Dermis microvascular lymphatic vessel endothelial cell (primary cell): ENCODE measurements around the gene PLA2G4F. TPM values are rescaled to one million over a fixed set of nuclear protein-coding genes. Genes with fewer than 3 reads are reported as not detected.
A peak's percentile ranks its signal among the peaks of the same experiment; 100 is the strongest.

ENCODE experiments used
- DNase-seq, 2 donors: peaks; one replicate each; pipeline versions ENCODE4 v3.0.0 to v3.0.0-alpha.2; 2010; ENCODE audit warnings: low read depth in 2 of 2
- total RNA-seq: library from RNA; depleted of rRNA; stranded (reverse); fragments of >200 nt; gene quantifications from 2 replicates; pipeline ENCODE4 v1.2.1, GENCODE V29; 2014

PLA2G4F gene
- total RNA-seq, 1 donor from 2014 or later = not detected

DNA sequence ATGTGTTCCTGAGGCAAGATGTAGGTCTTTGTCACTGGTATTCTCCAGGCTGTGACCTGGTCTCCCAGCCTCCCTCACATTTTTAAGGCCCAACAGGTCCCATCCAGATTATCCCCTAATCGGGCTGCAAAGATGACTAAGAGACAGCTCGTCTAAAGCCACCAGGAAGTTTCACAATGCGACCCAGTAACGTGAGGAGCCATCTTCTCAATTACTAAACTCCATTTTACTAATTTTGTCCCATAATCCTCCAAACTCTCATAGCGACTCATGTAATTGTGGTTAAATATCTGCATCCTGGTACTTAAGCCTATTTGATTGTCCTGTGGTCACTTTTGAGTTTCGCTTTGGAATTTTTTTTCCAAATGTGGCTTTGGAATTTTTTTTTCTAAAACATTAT, 8.7 kb upstream of the PLA2G4F start:
- no peak for DNase-seq

- no peak for DNase-seq
Measured at GRCh38 chr15:42163947-42164550, 7.6 kb upstream of the PLA2G4F start.

- no peak for DNase-seq
Measured at GRCh38 chr15:42163291-42163690, 6.9 kb upstream of the PLA2G4F start.

- DNase-seq = no peak
Measured at GRCh38 chr15:42160136-42160535, 3.7 kb upstream of the PLA2G4F start.

GRCh38 chr15:42159381-42160015, 3.1 kb upstream of the PLA2G4F start:
- DNase-seq = peak; percentile 38 to 69

DNA sequence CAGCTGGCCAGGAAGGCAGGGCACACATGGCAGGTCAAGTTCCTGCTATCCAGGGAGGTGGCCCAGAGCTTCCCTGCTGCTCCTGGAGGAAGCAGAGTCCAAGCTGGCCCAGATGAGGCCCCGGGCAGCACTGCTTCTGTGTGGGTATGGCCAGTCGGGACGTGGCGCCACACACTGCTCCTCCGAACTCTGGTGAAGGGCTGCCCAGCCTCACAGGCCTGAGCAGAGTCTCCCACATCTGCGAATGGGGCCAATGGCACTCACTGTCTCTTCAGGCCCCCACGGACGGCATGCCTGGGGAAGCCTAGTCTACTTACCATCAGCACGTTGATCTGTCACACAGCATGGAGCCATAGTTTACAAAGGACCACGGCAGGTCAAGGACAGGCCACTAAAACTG, 2.5 kb upstream of the PLA2G4F start:
- DNase-seq = no peak

DNA sequence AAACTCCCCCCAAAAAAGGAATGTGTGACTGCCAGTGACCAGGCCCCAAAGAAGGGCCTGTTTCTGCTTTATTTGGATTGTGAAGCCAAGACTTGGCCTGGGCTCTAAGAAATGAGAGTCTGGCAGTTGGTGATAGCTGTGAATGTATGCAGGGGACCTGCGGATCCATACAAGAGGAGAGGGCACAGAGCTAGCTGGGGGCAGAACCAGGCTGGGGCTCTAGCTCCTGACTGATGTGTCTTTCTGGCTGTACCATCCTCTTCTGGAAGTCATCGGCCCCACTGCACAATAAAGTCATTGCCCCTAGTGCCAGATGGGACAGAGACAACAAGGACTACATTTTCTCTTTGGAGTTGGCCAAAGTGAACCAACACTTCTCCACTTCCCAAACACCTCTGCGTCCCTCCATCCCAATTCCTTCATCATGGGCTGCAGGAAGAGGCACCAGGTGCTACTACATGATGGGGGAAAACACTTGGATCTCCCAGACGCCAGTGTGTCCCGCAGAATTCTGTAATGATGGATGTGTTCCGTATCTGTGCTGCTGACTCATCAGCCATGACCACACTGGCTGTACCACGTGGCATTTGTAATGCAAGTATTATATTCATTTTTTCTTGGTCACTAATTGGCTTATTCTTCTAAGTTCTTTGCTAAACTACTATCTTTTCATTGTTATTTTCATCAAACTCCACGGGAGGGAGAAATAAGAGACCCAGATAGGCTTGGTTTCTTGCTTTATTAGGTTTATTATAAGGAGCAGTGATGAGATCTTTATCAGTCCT, 1.7 kb upstream of the PLA2G4F start:
- peak in 1 of 2 donors; percentile 60 for DNase-seq

GRCh38 chr15:42157381-42157780, 945 bp upstream of the PLA2G4F start:
- DNase-seq = no peak

- no peak for DNase-seq
Measured at GRCh38 chr15:42155546-42156242, 742 bp downstream of the PLA2G4F start.

DNA sequence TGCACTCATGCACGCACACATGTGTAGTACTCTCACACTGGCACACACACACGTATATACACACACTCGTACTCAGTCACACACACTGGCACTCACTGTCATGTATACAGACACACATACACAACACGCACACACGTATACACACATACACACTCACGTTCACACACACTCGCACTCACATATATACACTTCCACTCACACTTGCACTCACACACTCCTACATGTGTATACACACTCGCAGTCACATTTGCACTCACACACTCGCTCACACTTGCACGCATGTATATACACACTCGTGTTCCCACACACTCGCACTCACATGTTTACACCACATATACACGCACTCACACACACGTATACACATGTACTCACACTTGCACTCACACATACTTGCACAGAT, 1.5 kb downstream of the PLA2G4F start:
- DNase-seq = no peak

- no peak for DNase-seq
Measured at GRCh38 chr15:42154212-42154941, 2.1 kb downstream of the PLA2G4F start.

- DNase-seq = no peak
Measured at GRCh38 chr15:42153874-42154211, 2.6 kb downstream of the PLA2G4F start.

- DNase-seq = no peak
Measured at GRCh38 chr15:42152921-42153698, 3.3 kb downstream of the PLA2G4F start.

- DNase-seq = no peak
Measured at GRCh38 chr15:42152196-42152920, 4.1 kb downstream of the PLA2G4F start.

- DNase-seq = peak in 1 of 2 donors; percentile 28
Measured at GRCh38 chr15:42151736-42152135, 4.7 kb downstream of the PLA2G4F start.

- no peak for DNase-seq
Measured at GRCh38 chr15:42151141-42151561, 5.3 kb downstream of the PLA2G4F start.

GRCh38 chr15:42150219-42150970, 6.0 kb downstream of the PLA2G4F start:
- no peak for DNase-seq

DNA sequence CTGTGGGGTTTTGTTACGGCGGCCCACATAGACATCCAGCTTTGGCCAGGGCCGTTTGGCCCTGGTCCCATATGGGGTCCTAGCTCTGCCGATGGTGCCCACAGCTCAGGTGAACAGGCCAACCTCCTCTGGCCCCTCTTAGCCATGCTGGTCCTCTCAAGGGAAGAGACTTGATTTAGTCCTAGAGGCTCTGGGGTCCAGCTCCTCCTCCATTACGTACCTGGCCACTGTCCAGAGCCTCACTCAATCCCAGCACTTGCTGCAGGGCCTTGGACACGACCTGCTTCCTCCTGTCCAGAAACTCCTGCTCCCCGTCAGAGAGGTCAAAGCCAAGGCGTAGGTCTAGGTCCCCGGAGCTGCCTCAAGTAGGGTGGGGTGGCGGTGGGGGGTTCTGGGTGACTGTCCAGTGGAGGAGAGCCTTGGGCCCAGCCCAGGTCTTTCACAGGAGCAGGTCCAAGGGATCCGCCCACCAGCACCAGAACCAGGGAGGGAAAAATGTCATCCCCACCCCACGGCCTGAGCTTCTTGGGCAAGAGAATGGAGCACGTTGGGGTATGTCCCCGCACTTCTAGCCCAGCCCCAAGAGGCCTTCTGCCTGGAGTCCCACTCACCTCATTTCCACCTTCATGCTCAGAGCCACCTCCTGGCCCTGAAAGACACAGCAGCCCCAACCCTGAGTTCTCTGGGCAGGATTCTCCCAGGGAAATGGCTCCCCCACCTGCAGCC, 6.8 kb downstream of the PLA2G4F start:
- DNase-seq = no peak
